Coronary artery (tissue), 2 donors: ENCODE data around the gene CYP46A1.

Experiments used
- DNase-seq: peaks from one replicate; pipeline ENCODE4 v3.0.0-alpha.2; 2017; ENCODE audit warnings: low spot score
- H3K27ac ChIP-seq, 2 donors: fragments of 200-600 bp; sonication (generic); one replicate each; pipeline ENCODE4 v1.5.1; 2016 to 2019
- H3K4me3 ChIP-seq: fragments of 200-600 bp; sonication (generic); 2 replicates; pipeline ENCODE4 v1.5.1; 2016; ENCODE audit warnings: mild to moderate bottlenecking, moderate library complexity
- CTCF ChIP-seq: fragments of 200-600 bp; sonication (generic); IDR thresholded peaks from one replicate; pipeline ENCODE4 v1.5.1; 2019; ENCODE audit warnings: antibody characterized with exemption

The CYP46A1 gene

GRCh38 chr14:99703381-99703780 is 19.3 kb downstream of the CYP46A1 start:
- DNase-seq, result no peak
- H3K4me3 ChIP-seq, result no peak overlapping the region
- no peak overlapping the region for H3K27ac ChIP-seq
- no peak for TF ChIP-seq CTCF

GRCh38 chr14:99704037-99704436 is 19.9 kb downstream of the CYP46A1 start:
- TF ChIP-seq CTCF, result no peak
- H3K4me3 ChIP-seq, result no peak overlapping the region
- no peak for DNase-seq
- no peak overlapping the region for H3K27ac ChIP-seq

GRCh38 chr14:99706107-99706900 is 22.2 kb downstream of the CYP46A1 start:
- no peak for DNase-seq

GRCh38 chr14:99707420-99707819 is 23.3 kb downstream of the CYP46A1 start:
- no peak for DNase-seq
- TF ChIP-seq CTCF, result no peak
- Histone ChIP-seq H3K4me3 (no peak overlapping the region), H3K27ac (no peak overlapping the region)

More at GRCh38 chr14:99706107-99706900, 22.2 kb downstream of the CYP46A1 start:
- Histone ChIP-seq H3K27ac (no peak overlapping the region), H3K4me3 (no peak overlapping the region)
- TF ChIP-seq CTCF, result no peak

GRCh38 chr14:99707921-99708320 is 23.8 kb downstream of the CYP46A1 start:
- H3K4me3 ChIP-seq, result no peak overlapping the region
- no peak for TF ChIP-seq CTCF
- H3K27ac ChIP-seq, result no peak overlapping the region
- DNase-seq, result no peak

- no peak overlapping the region for H3K27ac ChIP-seq
- DNase-seq, result no peak
- no peak overlapping the region for H3K4me3 ChIP-seq
- TF ChIP-seq CTCF, result no peak
Observed at GRCh38 chr14:99708449-99708848, 24.4 kb downstream of the CYP46A1 start.

- Histone ChIP-seq H3K4me3 (no peak overlapping the region), H3K27ac (no peak overlapping the region)
- no peak for TF ChIP-seq CTCF
- DNase-seq, result no peak
Observed at GRCh38 chr14:99713972-99714371, 29.9 kb downstream of the CYP46A1 start.
